Panc1 (cell line): ENCODE data around the gene NOXA1. TPM values are rescaled to one million over a fixed set of nuclear protein-coding genes. Genes with fewer than 3 reads are reported as not detected.

ENCODE experiments used
- ATAC-seq: fragments of 200-7000 bp; cut with Tn5 transposase; 2 replicates; pipeline ENCODE4 v1.9.1; 2020; ENCODE audit warnings: mild to moderate bottlenecking, moderate library complexity
- BruUV-seq: library from RNA; stranded (reverse); fragments of 400-500 nt; replicated peaks from 2 replicates; lab custom pipeline; 2021; lab: Mats Ljungman, UMichigan
- CTCF ChIA-PET: fragments of 300-600 bp; sonication (Branson Sonifier 250); formaldehyde crosslinking; loops from one replicate; lab custom pipeline; 2022; ENCODE audit warnings: antibody characterized with exemption; lab: Charles Lee
- POLR2A ChIA-PET: fragments of 300-600 bp; sonication (Branson Sonifier 250); formaldehyde crosslinking; loops from one replicate; lab custom pipeline; 2022; ENCODE audit warnings: antibody characterized with exemption; lab: Charles Lee
- DNase-seq: peaks from one replicate; pipeline ENCODE4 v3.0.0-alpha.2; 2010; ENCODE audit warnings: low read depth, low spot score
- H3K27ac ChIP-seq: 2 replicates; pipeline ENCODE4 v1.5.1; 2011; ENCODE audit warnings: mild to moderate bottlenecking, low read length, inconsistent platforms
- H3K27me3 ChIP-seq: fragments of 200-500 bp; sonication (Bioruptor generic); 2 replicates; pipeline ENCODE4 v1.6.0; 2014; ENCODE audit warnings: low read length, inconsistent platforms; ENCODE audit not compliant: control insufficient read depth, insufficient read depth
- H3K36me3 ChIP-seq: fragments of 200-500 bp; sonication (Bioruptor generic); 2 replicates; pipeline ENCODE4 v1.5.1; 2014; ENCODE audit warnings: inconsistent platforms, mild to moderate bottlenecking, low read length, moderate library complexity; ENCODE audit not compliant: control insufficient read depth, insufficient read depth
- H3K4me1 ChIP-seq: 2 replicates; pipeline ENCODE4 v1.5.1; 2011; ENCODE audit warnings: inconsistent platforms, mild to moderate bottlenecking, low read length, moderate library complexity; ENCODE audit not compliant: control insufficient read depth, insufficient read depth
- H3K4me3 ChIP-seq, 2 experiments: 2 replicates each; pipeline ENCODE4 v1.5.1; 2011 to 2012; ENCODE audit warnings: low read depth in 2 of 2, low read length in 2 of 2, mild to moderate bottlenecking in 2 of 2, inconsistent platforms in 1 of 2, moderate library complexity in 1 of 2
- H3K9me3 ChIP-seq: fragments of 200-500 bp; sonication (Bioruptor generic); 2 replicates; pipeline ENCODE4 v1.5.1; 2014; ENCODE audit warnings: low read depth, mild to moderate bottlenecking, inconsistent platforms, low read length, moderate library complexity; ENCODE audit not compliant: control insufficient read depth, insufficient read depth
- CTCF ChIP-seq: fragments of 450-650 bp; IDR thresholded peaks from 2 replicates; pipeline ENCODE4 v1.5.1; 2017; ENCODE audit warnings: mild to moderate bottlenecking
- POLR2AphosphoS5 ChIP-seq: IDR thresholded peaks from 2 replicates; pipeline ENCODE4 v1.6.1; 2012; ENCODE audit warnings: mild to moderate bottlenecking, low read depth, low read length, moderate library complexity
- REST ChIP-seq, 2 experiments: IDR thresholded peaks; 2 replicates each; pipeline ENCODE4 v1.6.1; 2011 to 2012; ENCODE audit warnings: low read depth in 2 of 2, control low read depth in 1 of 2, low read length in 1 of 2, mild to moderate bottlenecking in 1 of 2, moderate library complexity in 1 of 2; ENCODE audit not compliant: insufficient read depth in 1 of 2
- SIN3A ChIP-seq: IDR thresholded peaks from 2 replicates; pipeline ENCODE4 v1.6.1; 2012; ENCODE audit warnings: low read depth, mild to moderate bottlenecking, low read length, moderate library complexity, borderline replicate concordance; ENCODE audit not compliant: insufficient read depth
- TCF7L2 ChIP-seq: IDR thresholded peaks from 2 replicates; pipeline ENCODE4 v1.6.1; 2011; ENCODE audit warnings: mild to moderate bottlenecking, low read depth, low read length, inconsistent platforms
- in situ Hi-C: cut with HindIII; loops from 2 replicates; pipeline ENCODE4 v1.10.0; 2016; ENCODE audit warnings: low sequenced_read_pairs, low pct_unique_long_range_greater_than_20kb
- intact Hi-C: fragments of 100-400 bp; cut with micrococcal nuclease; formaldehyde crosslinking; loops from one replicate; pipeline ENCODE4 v1.10.0; 2022; ENCODE audit not compliant: unreplicated experiment
- total RNA-seq: library from RNA; stranded (reverse); gene quantifications from one replicate; pipeline ENCODE4 v1.2.1, GENCODE V29; 2021; ENCODE audit not compliant: unreplicated experiment

Gene NOXA1
- total RNA-seq, 1 experiment from 2014 or later, result 3.7 TPM

GRCh38 chr9:137396227-137396626, 27.0 kb upstream of the NOXA1 start:
- Histone ChIP-seq H3K9me3 (no peaks in the 10 kb centered on the region), H3K4me3 (no peak overlapping the region), H3K4me1 (peaks cover 6% of the 10 kb centered on the region), H3K36me3 (no peaks in the 10 kb centered on the region), H3K27ac (0 out of 2 replicates have a peak overlapping the region, but pooled peaks have one; percentile 17), H3K27me3 (no peaks in the 10 kb centered on the region)
- DNase-seq, result no peak
- ATAC-seq, result peak; percentile 82
- BruUV-seq, result no TSS peak
- POLR2A ChIA-PET, result no interaction called here
- TF ChIP-seq TCF7L2, result no peak
- TF ChIP-seq SIN3A, result no peak
- no peak for TF ChIP-seq REST (IDR thresholded peaks at IDR 0.05; ENCODE audit: insufficient read depth in 1 of 2, low read depth in 2 of 2, low read length in 1 of 2)
- no peak for TF ChIP-seq POLR2AphosphoS5
- TF ChIP-seq CTCF, result no peak
- in situ Hi-C loops (no loop called here), intact Hi-C loops (no loop called here)
- CTCF ChIA-PET, result interaction anchor here (0.7 kb wide), 1 partner anchor 138 kb away, joined by 4 read pairs; no protein-coding TSS in a partner anchor

GRCh38 chr9:137396634-137397367, 26.4 kb upstream of the NOXA1 start:
- no peak for DNase-seq
- BruUV-seq, result no TSS peak
- ChIA-PET CTCF (no interaction called here), POLR2A (no interaction called here)
- H3K36me3 ChIP-seq, result no peaks in the 10 kb centered on the region
- intact Hi-C loops, result no loop called here
- peaks cover 6% of the 10 kb centered on the region for H3K4me1 ChIP-seq
- no peak overlapping the region for H3K4me3 ChIP-seq
- TF ChIP-seq POLR2AphosphoS5 (no peak), SIN3A (no peak), REST (IDR thresholded peaks at IDR 0.05; ENCODE audit: insufficient read depth in 1 of 2, low read depth in 2 of 2, low read length in 1 of 2) (no peak)
- in situ Hi-C loops, result no loop called here
- 0 out of 2 replicates have a peak, but pooled peaks have one; percentile 27 for ATAC-seq
- no peaks in the 10 kb centered on the region for H3K27me3 ChIP-seq
- no peaks in the 10 kb centered on the region for H3K9me3 ChIP-seq
- 0 out of 2 replicates have a peak overlapping the region, but pooled peaks have one; percentile 17 for H3K27ac ChIP-seq
